GM12878 (cell line): ENCODE measurements around the gene UBXN11. TPM values are rescaled to one million over a fixed set of nuclear protein-coding genes. Genes with fewer than 3 reads are reported as not detected.

Source experiments
- ATAC-seq: fragments of 200-7000 bp; cut with Tn5 transposase; 3 replicates; pipeline ENCODE4 v1.9.1; 2020; ENCODE audit warnings: mild to moderate bottlenecking, moderate library complexity
- BruUV-seq: library from RNA; stranded (reverse); fragments of 400-500 nt; replicated peaks from 2 replicates; lab custom pipeline; 2021; lab: Mats Ljungman, UMichigan
- CTCF ChIA-PET: fragments of 300-600 bp; sonication (Branson Sonifier 250); formaldehyde crosslinking; extraction: SDS; loops from one replicate; lab custom pipeline; 2021; ENCODE audit warnings: inconsistent platforms; lab: Yijun Ruan, JAX
- POLR2A ChIA-PET: fragments of 350-600 bp; formaldehyde crosslinking; extraction: SDS; loops from one replicate; lab custom pipeline; 2021; ENCODE audit warnings: inconsistent platforms; lab: Charles Lee
- RAD21 ChIA-PET: fragments of 300-600 bp; sonication (Branson Sonifier 250); formaldehyde crosslinking; loops from one replicate; lab custom pipeline; 2023; ENCODE audit warnings: antibody characterized with exemption; ENCODE audit not compliant: unreplicated experiment; lab: Charles Lee
- SMC1A ChIA-PET: fragments of 300-600 bp; sonication (Branson Sonifier 250); formaldehyde crosslinking; loops from one replicate; lab custom pipeline; 2023; ENCODE audit not compliant: unreplicated experiment, uncharacterized antibody; lab: Charles Lee
- DNase-seq: peaks from one replicate; pipeline ENCODE4 v3.0.0-alpha.2; 2011; ENCODE audit warnings: low read depth, low spot score
- FAIRE-seq: peaks from 3 replicates; lab custom pipeline; 2011; peaks lifted over from hg19 to GRCh38; lab: Jason Lieb, UNC
- H2AFZ ChIP-seq: 2 replicates; pipeline ENCODE4 v1.6.0; 2011; ENCODE audit warnings: low read depth, low read length, control low read depth; ENCODE audit not compliant: control insufficient read depth
- H3K27ac ChIP-seq: 2 replicates; pipeline ENCODE4 v1.5.1; 2011; ENCODE audit warnings: control low read depth; ENCODE audit not compliant: control insufficient read depth, insufficient read depth
- H3K27me3 ChIP-seq, 2 experiments: replicated peaks in 1 of 2; 2 replicates each; pipeline versions ENCODE4 v1.6.0 to v1.6.1; 2011; ENCODE audit warnings: low read length in 1 of 2; ENCODE audit not compliant: control insufficient read depth in 2 of 2, insufficient read depth in 2 of 2
- H3K36me3 ChIP-seq, 2 experiments: 2 replicates each; pipeline ENCODE4 v1.5.1; 2011; ENCODE audit warnings: low read length in 1 of 2; ENCODE audit not compliant: control insufficient read depth in 2 of 2, insufficient read depth in 2 of 2
- H3K4me1 ChIP-seq: 2 replicates; pipeline ENCODE4 v1.6.1; 2011; ENCODE audit warnings: mild to moderate bottlenecking, low read length, moderate library complexity, mixed read lengths; ENCODE audit not compliant: control insufficient read depth, insufficient read depth
- H3K4me2 ChIP-seq: 2 replicates; pipeline ENCODE4 v1.6.0; 2011; ENCODE audit warnings: control low read depth; ENCODE audit not compliant: control insufficient read depth, insufficient read depth
- H3K4me3 ChIP-seq: fragments of 200-600 bp; sonication (generic); 2 replicates; pipeline ENCODE4 v1.5.1; 2016
- H3K79me2 ChIP-seq: 2 replicates; pipeline ENCODE4 v1.6.0; 2011; ENCODE audit warnings: low read length; ENCODE audit not compliant: control insufficient read depth, insufficient read depth
- H3K9ac ChIP-seq: 2 replicates; pipeline ENCODE4 v1.8.0; 2011; ENCODE audit warnings: low read length, control low read depth, mixed read lengths; ENCODE audit not compliant: control insufficient read depth, insufficient read depth
- H3K9me3 ChIP-seq: replicated peaks from 3 replicates; pipeline ENCODE4 v1.5.1; 2011; ENCODE audit warnings: mild to moderate bottlenecking, low read length; ENCODE audit not compliant: control insufficient read depth, insufficient read depth
- H4K20me1 ChIP-seq: 2 replicates; pipeline ENCODE4 v1.6.0; 2011; ENCODE audit not compliant: control insufficient read depth, insufficient read depth
- ATF3 ChIP-seq: IDR thresholded peaks from 2 replicates; pipeline ENCODE4 v1.6.1; 2011; ENCODE audit warnings: low read depth, mild to moderate bottlenecking, low read length, moderate library complexity, borderline replicate concordance; ENCODE audit errors: extremely low read depth
- BCL11A ChIP-seq: IDR thresholded peaks from 2 replicates; pipeline ENCODE4 v1.6.1; 2011; ENCODE audit warnings: low read depth, low read length
- BCLAF1 ChIP-seq: fragments of 450-650 bp; IDR thresholded peaks from 2 replicates; pipeline ENCODE4 v1.6.1; 2017; ENCODE audit warnings: antibody characterized with exemption, mild to moderate bottlenecking, moderate library complexity
- ETV6 ChIP-seq, 2 experiments: fragments of 450-650 bp in 1 of 2; IDR thresholded peaks in 1 of 2; conservative IDR thresholded peaks in 1 of 2; 2 replicates each; pipeline ENCODE4 v1.6.1; 2014; ENCODE audit warnings: antibody characterized with exemption in 1 of 2, borderline replicate concordance in 1 of 2, low read depth in 1 of 2, mild to moderate bottlenecking in 1 of 2, moderate library complexity in 1 of 2
- MYC ChIP-seq: IDR thresholded peaks from 2 replicates; pipeline ENCODE4 v1.6.1; 2011; ENCODE audit warnings: mild to moderate bottlenecking, low read length, moderate library complexity, inconsistent platforms; ENCODE audit not compliant: insufficient read depth, insufficient replicate concordance, insufficient read length, severe bottlenecking
- NFIC ChIP-seq: IDR thresholded peaks from 2 replicates; pipeline ENCODE4 v1.6.1; 2012; ENCODE audit warnings: low read depth, mild to moderate bottlenecking, inconsistent platforms, low read length, moderate library complexity
- SMAD5 ChIP-seq: IDR thresholded peaks from 2 replicates; pipeline ENCODE4 v1.6.1; 2016; ENCODE audit warnings: antibody characterized with exemption, low read depth
- SREBF1 ChIP-seq: IDR thresholded peaks from 2 replicates; pipeline ENCODE4 v1.6.1; 2012; ENCODE audit warnings: mild to moderate bottlenecking, low read length
- SRF ChIP-seq, 2 experiments: IDR thresholded peaks; 2 replicates each; pipeline ENCODE4 v1.6.1; 2011; ENCODE audit warnings: low read depth in 2 of 2, low read length in 2 of 2, mild to moderate bottlenecking in 1 of 2, moderate library complexity in 1 of 2
- SUPT20H ChIP-seq: IDR thresholded peaks from 2 replicates; pipeline ENCODE4 v1.6.1; 2011; ENCODE audit warnings: low read depth, mild to moderate bottlenecking, low read length, moderate library complexity, borderline replicate concordance; ENCODE audit not compliant: control insufficient read depth
- TCF12 ChIP-seq: IDR thresholded peaks from 2 replicates; pipeline ENCODE4 v1.6.1; 2011; ENCODE audit warnings: low read depth, mild to moderate bottlenecking, low read length
- TCF3 ChIP-seq: IDR thresholded peaks from 2 replicates; pipeline ENCODE4 v1.6.1; 2012; ENCODE audit warnings: low read depth, mild to moderate bottlenecking, low read length, borderline replicate concordance; ENCODE audit not compliant: insufficient read depth
- ZNF24 ChIP-seq: fragments of 450-650 bp; IDR thresholded peaks from 2 replicates; pipeline ENCODE4 v1.6.1; 2017; ENCODE audit warnings: antibody characterized with exemption, mild to moderate bottlenecking
- WGBS: methylation state at CpG from one replicate; pipeline ENCODE4 v1.1.6; 2016; ENCODE audit warnings: low lambda C conversion rate; ENCODE audit not compliant: insufficient replicate concordance, insufficient coverage; ENCODE audit errors: missing lambda C conversion rate; 5-methylcytosine and 5-hydroxymethylcytosine counted together
- in situ Hi-C: fragments of 300-500 bp; cut with MboI; formaldehyde crosslinking; loops from 9 replicates; pipeline ENCODE4 v1.14.3; 2018; ENCODE audit warnings: mixed read lengths
- intact Hi-C: fragments of 100-400 bp; cut with micrococcal nuclease; formaldehyde crosslinking; loops from one replicate; pipeline ENCODE4 v1.14.2; 2022; ENCODE audit not compliant: unreplicated experiment
- polyA plus RNA-seq, 11 experiments: library from polyadenylated mRNA; depleted of rRNA in 4 of 11; unstranded in 6 of 11; stranded (reverse) in 5 of 11; fragments of >200 nt; fragmentation: Nextera tagmentation in 4 of 11; fragmentation: Illumina TruSeq in 1 of 11; extraction: Ambion mirVana in 4 of 11; extraction: Trizol in 1 of 11; gene quantifications; 1 replicate in 1 of 11; 2 replicates in 10 of 11; pipeline versions ENCODE4 v1.2.1 to v1.2.3, GENCODE V29; 2011 to 2016; ENCODE audit warnings: inconsistent platforms in 2 of 11, missing spikeins in 2 of 11, low read depth in 1 of 11
- total RNA-seq, 4 experiments: library from RNA; depleted of rRNA in 3 of 4; stranded (reverse); fragments of >200 nt in 3 of 4; fragmentation: Illumina TruSeq in 1 of 4; extraction: Trizol in 1 of 4; gene quantifications; 2 replicates each; pipeline versions ENCODE4 v1.2.1 to v1.2.3, GENCODE V29; 2013 to 2021

Gene UBXN11
- total and polyA plus RNA-seq, 10 of the 15 experiments (the other 5 are each of a cell fraction or from before 2014, with no cell fraction given), result 0.32 to 34.4 (median 9.6) TPM

GRCh38 chr1:26277261-26277661 is 29.2 kb downstream of the UBXN11 start:
- Histone ChIP-seq H3K4me3 (no peak overlapping the region), H3K27me3 (no peaks in the 10 kb centered on the region), H4K20me1 (no peaks in the 10 kb centered on the region), H2AFZ (no peak overlapping the region), H3K79me2 (peaks cover 26% of the 10 kb centered on the region), H3K9me3 (no peaks in the 10 kb centered on the region), H3K9ac (no peak overlapping the region), H3K36me3 (peaks cover 14 to 17% of the 10 kb centered on the region in 2 experiments), H3K4me2 (no peak overlapping the region), H3K27ac (no peak overlapping the region), H3K4me1 (peaks cover 42% of the 10 kb centered on the region)
- 97% methylated on average over 3 of the region's 3 CpGs for WGBS
- ChIA-PET CTCF (interaction anchor here (0.6 to 18.0 kb wide), 12 partner anchors 10 to 139 kb away, joined by 3 to 879 read pairs (median 6); partner anchors contain the start of genes CD52, CEP85 and ZNF593), RAD21 (interaction anchor here (1.3 to 8.9 kb wide), 5 partner anchors 12 to 140 kb away, joined by 5 to 113 read pairs (median 7); partner anchors contain the start of gene CD52), POLR2A (interaction anchor here (0.5 to 3.5 kb wide), 3 partner anchors 11 to 1115 kb away, joined by 5 to 31 read pairs (median 6); partner anchors contain the start of genes CD52 and GPR3), SMC1A (interaction anchor here (0.9 to 9.1 kb wide), 7 partner anchors 8 to 140 kb away, joined by 3 to 119 read pairs (median 6); partner anchors contain the start of genes CD52 and CEP85)
- BruUV-seq, result no TSS peak
- intact Hi-C loops (no loop called here), in situ Hi-C loops (no loop called here)
- ATAC-seq, result no peak
- DNase-seq, result no peak
- TF ChIP-seq SMAD5, result no peak
- no peak for TF ChIP-seq NFIC
- TF ChIP-seq MYC, result no peak
- TF ChIP-seq SUPT20H, result no peak
- TF ChIP-seq SRF (IDR thresholded peaks at IDR 0.05; ENCODE audit: low read depth in 2 of 2, low read length in 2 of 2), result no peak
- no peak for TF ChIP-seq ATF3
- TF ChIP-seq SREBF1, result no peak
- no peak for TF ChIP-seq ZNF24
- TF ChIP-seq BCL11A, result no peak
- TF ChIP-seq ETV6 (conservative IDR thresholded peaks at IDR 0.05 in 1 of 2, IDR thresholded peaks at IDR 0.05 in 1 of 2; ENCODE audit: borderline replicate concordance in 1 of 2, low read depth in 1 of 2), result no peak
- TF ChIP-seq BCLAF1, result no peak
- no peak for TF ChIP-seq TCF3
- no peak for TF ChIP-seq TCF12
- no peak for FAIRE-seq
